AG10803 (cell line): ENCODE measurements around the gene SPC24.

Source experiments
- DNase-seq: peaks from one replicate; pipeline ENCODE4 v3.0.0; 2010; ENCODE audit warnings: low read depth
- H3K4me3 ChIP-seq: 2 replicates; pipeline ENCODE4 v1.5.1; 2011; ENCODE audit warnings: mild to moderate bottlenecking, low read length, control low read depth
- CTCF ChIP-seq: conservative IDR thresholded peaks from 2 replicates; pipeline ENCODE4 v1.5.1; 2011; ENCODE audit warnings: mild to moderate bottlenecking, low read length, control low read depth, inconsistent platforms

The SPC24 gene

GRCh38 chr19:11172576-11172975, 17.0 kb upstream of the SPC24 start:
- no peak overlapping the region for H3K4me3 ChIP-seq
- DNase-seq = no peak
- TF ChIP-seq CTCF = no peak

- TF ChIP-seq CTCF = no peak
- H3K4me3 ChIP-seq = no peak overlapping the region
- DNase-seq = no peak
These were observed 15.6 kb upstream of the SPC24 start for GRCh38 chr19:11171144-11171543.

DNA sequence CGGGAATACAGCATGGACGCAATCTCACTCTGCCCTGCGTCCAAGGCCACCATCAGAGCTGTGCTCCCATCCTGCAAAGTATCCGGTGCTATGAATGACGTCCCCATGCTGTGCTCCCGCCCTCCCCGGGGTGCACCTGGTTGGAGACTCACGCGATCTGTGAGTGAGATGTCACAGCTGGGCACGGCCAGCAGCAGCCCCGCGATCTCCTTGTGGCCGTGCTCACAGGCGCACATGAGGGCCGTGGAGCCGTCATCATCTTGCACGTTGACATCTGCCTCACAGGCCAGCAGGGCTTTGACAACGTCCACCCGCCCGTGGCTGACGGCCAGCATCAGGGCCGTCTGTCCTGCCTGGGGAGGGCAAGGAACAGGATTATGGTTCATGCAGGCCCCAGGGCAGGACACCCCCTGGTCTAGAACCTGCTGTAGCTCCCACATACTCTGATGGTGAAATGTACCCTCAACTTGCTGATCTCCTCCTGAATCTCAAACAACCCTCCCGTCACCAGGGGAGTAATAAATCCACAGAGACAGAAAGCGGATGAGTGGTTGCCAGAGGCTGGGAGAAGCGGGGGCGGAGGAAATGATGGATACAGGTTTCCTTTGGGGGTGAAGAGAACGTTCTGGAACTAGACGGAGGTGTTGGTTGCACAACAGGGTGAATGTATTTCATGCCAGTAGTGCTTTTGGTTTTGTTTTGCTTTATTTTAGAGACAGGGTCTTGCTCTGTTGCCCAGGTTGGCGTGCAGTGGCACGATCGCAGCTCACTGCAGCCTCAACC, 14.5 kb upstream of the SPC24 start:
- DNase-seq = peak; percentile 48
- no peak overlapping the region for H3K4me3 ChIP-seq
- TF ChIP-seq CTCF = no peak

GRCh38 chr19:11168568-11168967, 13.0 kb upstream of the SPC24 start:
- peak; percentile 94 for DNase-seq
- no peak for TF ChIP-seq CTCF
- no peak overlapping the region for H3K4me3 ChIP-seq

GRCh38 chr19:11166281-11167142, 10.9 kb upstream of the SPC24 start:
- DNase-seq = peak; percentile 80
- peak overlapping the region; percentile 12; the same call in 1 of the 2 replicates for H3K4me3 ChIP-seq
- TF ChIP-seq CTCF = no peak

GRCh38 chr19:11165486-11166030, 10.0 kb upstream of the SPC24 start:
- no peak for TF ChIP-seq CTCF
- peak; percentile 53 for DNase-seq
- peak overlapping the region; percentile 20 for H3K4me3 ChIP-seq
